ENCODE data around the gene RIPK4.
"Not testable (repeated sequence)": the region's sequence is repeated elsewhere in the genome, so short reads cannot be mapped to it uniquely, and the experiment has no call there.

RIPK4 gene

DNA sequence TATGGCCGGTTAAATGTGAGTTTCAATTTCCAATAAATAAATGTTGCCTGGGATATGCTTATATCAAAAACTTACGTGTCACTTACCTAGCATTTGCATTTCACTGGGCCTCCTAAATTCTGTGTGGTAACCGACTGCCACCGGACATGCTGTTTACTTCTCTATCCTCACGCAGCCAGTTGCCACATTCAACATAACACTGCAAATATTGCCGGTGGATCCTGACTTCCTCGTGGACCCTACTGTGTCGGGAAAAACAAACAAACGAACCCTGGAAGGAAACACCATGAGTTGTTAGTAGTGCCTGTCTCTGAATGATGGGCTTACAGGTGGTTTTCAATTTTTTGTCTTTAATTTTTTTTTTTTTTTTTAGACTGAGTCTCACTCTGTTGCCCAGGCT is 54.1 kb downstream of the RIPK4 start:
- no peak for DNase-seq

DNA sequence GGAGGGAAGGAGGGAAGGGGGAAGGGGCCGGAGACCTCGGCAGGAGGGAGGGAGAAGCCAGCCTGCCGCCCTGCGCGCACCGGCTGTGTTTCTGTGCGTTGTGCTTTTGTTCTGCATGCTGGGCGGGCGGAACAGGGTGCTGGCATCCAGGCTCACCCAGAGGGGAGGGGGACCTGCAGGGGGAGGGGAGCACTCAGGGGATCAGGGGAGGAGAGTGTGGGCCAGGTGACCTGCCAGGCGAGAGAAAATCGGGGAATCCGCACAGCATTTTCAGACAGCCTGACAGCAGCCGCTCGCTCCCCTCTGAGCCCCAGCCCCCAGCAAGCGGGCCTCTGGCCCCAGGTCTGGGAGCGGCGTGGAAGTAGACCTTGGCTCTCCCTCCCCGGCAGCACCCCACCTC is 54.7 kb downstream of the RIPK4 start:
- no peak for DNase-seq

DNA sequence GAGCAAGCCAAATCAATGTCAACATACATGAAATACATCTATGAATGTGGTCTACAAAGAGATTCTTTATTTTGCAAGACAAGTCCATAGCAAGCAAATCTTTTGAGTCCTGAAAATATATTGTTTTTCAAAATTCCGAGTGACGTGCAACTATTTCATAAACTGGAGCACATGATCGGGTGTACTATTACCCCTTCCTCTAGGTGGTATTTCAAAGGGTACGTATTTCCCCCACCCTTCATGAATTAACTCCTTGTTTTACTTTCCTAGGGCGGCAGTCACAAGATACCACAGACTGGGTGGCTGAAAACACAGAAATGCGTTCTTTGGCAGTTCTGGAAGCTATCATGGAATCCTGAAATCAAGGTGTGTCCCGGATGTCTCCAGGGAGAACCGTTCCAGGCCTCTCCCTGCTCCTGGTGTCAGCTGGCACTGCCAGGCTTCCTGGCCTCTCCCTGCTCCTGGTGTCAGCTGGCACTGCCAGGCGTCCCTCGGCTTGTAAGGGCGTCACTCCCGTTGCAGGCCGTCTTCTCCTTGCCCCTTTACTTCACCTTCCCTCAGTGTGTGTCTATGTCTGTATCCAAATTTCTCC is 55.3 kb downstream of the RIPK4 start:
- no peak for DNase-seq

DNA sequence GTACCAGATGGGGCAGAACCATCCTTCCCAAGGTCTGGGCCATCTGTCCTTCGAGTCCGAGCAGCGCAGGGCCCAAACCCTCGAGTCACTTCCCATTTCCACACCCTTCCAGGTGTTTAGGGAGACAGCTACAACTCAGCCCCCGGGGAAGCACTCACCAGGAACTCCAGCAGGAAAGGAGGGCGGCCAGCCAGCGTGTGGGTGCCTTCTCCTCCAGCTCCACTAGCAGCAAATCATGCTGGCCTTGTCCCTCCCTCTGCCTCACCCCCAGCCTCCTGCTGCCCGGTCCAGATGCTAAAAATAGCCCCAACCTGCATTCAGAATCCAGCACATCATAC is 56.1 kb downstream of the RIPK4 start:
- no peak for DNase-seq

- DNase-seq, result no peak
These were observed 56.7 kb downstream of the RIPK4 start for GRCh38 chr21:41709965-41710822.

- no peak for DNase-seq
These were observed 57.7 kb downstream of the RIPK4 start for GRCh38 chr21:41709166-41709565.

- DNase-seq, result no peak
These were observed 58.9 kb downstream of the RIPK4 start for GRCh38 chr21:41707960-41708330.

DNA sequence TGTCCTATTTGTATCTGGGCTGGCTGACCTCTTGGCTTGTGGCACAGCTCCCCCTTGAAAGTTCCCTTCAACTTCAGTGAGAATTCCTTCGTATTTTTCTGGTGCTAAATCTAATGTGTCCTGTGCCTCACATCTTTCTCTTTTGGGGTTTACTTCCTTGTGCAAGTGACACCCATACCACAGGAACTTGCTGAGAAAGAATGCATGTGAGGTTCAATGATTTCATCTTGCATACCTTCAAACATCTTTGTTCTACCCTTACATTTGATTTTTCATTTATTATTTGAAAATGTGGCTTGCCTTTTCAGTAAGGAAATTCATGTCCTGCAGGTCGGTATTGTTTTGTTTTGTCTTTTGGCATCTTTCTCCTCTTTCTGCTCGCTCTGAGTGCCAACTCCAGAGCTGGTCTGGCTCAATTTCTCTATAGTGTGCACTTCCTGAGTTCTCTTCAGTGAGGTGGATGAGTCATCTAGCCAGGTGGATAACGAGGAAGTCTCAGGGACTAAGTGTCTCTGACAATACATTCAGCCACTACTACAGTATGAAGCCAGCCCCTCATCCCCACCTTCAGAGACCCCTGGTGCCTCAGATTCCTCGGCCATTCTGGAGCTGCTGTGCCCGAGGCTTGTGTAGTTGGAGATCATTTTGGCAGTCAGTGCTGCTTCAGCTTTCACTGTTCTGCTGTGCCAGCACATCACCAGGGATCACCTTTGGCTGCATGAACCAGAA is 59.5 kb downstream of the RIPK4 start:
- DNase-seq, result no peak

DNA sequence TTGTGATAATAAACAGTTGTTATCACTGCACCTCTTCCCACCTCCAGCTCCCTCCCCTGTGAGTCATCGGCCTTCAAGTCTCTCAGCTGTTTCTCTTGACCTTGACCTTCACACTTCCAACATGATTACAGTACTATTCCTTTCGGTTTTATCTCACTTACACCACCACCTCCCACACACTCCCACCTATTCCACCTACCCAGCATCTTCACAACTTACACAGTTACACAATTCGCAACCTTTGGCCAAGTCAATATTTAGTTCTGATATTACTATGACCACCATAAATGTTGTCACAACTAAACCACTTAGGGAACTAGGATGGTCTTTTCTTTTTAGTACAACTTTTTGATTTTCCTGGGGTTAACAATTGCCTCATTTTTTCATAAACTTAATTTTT is 60.2 kb downstream of the RIPK4 start:
- no peak for DNase-seq

GRCh38 chr21:41706263-41706639 is 60.6 kb downstream of the RIPK4 start:
- DNase-seq, result no peak

GRCh38 chr21:41705546-41706262 is 61.1 kb downstream of the RIPK4 start:
- DNase-seq, result no peak

- no peak for DNase-seq
These were observed 62.9 kb downstream of the RIPK4 start for GRCh38 chr21:41703857-41704501.

- no peak for DNase-seq
These were observed 65.1 kb downstream of the RIPK4 start for GRCh38 chr21:41701749-41702148.

- no peak for DNase-seq
These were observed 67.5 kb downstream of the RIPK4 start for GRCh38 chr21:41699311-41699710.

DNA sequence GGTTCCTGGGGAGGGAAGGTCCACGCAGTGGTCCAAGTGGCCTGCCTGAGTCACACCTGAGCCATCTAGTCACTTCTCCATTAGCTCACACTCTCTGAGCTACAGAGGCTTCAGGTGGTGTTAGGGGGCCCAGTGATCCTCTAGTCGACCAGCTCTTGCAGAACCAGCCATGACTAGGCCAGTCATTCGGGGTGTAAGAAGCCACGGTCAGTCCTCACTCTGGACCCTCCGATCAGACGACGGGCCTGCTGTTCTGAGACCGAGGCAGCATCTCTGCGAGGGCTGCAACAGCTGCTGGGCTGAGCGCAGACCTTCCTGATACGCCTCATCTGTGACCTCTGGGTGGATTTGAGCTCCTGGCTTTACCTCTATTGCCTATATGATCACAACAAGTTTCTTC is 68.8 kb downstream of the RIPK4 start:
- DNase-seq, result no peak

- no peak for DNase-seq
These were observed 71.3 kb downstream of the RIPK4 start for GRCh38 chr21:41695513-41695912.

- DNase-seq, result not testable (repeated sequence)
These were observed 72.8 kb downstream of the RIPK4 start for GRCh38 chr21:41694042-41694441.

GRCh38 chr21:41692185-41692565 is 74.7 kb downstream of the RIPK4 start:
- no peak for DNase-seq

DNA sequence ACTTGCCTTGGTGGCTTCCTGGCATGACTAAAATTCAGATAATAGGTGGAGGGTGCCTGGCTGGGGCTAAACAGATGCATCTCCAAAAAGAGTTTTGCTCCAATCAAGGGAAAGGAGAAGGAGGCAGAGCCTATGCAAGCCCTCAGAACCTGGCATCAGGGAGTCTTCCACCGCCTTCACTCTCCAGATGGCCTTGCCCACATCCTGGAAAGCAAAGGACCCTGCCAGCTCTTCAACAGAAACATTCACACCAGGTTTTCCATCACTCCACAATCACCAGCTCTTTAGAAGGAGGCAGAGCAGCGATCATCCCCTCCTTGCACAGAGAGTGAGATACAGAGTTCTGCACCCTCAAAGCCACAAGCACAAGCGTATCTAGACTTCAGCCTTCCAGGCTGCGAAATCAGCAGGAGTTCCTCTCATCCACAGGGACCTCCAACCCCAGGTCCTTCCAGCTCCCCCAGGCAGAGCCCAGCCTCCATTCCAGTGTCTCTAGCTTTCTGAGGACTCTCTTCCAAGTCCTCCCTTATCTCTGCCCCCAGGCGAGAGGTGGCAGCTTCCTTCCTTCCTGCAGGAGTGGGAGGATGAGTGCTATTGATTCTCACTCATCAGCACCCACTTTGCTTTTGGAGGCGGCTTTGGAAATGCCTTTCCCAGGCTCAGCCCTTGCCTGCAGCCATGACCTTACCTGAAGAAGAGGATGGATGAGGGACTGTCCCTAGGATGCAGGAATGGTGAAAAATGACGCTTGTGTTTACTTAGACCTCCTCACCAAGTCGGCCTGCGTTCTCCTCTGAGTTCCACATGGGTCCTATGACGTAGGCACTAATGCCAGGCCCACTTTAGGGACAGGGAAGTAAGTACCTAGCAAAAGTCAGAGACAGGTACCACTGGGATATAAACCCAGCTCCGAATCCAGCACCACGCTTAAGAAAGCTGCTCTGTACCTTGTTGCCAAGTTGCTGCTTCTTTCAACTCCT is 75.4 kb downstream of the RIPK4 start:
- no peak for DNase-seq
